22Rv1 (cell line): Measurements from ENCODE around the gene WWOX.
A peak's percentile ranks its signal among the peaks of the same experiment; 100 is the strongest.

ENCODE experiments used
- H3K27ac ChIP-seq: fragments of 450-650 bp; 2 replicates; pipeline ENCODE4 v1.5.1; 2017
- CTCF ChIP-seq: fragments of 450-650 bp; IDR thresholded peaks from 2 replicates; pipeline ENCODE4 v1.5.1; 2017; ENCODE audit warnings: mild to moderate bottlenecking
- ZFX ChIP-seq: fragments of 450-650 bp; IDR thresholded peaks from 2 replicates; pipeline ENCODE4 v1.6.1; 2017; ENCODE audit warnings: antibody characterized with exemption, borderline replicate concordance

The WWOX gene

DNA sequence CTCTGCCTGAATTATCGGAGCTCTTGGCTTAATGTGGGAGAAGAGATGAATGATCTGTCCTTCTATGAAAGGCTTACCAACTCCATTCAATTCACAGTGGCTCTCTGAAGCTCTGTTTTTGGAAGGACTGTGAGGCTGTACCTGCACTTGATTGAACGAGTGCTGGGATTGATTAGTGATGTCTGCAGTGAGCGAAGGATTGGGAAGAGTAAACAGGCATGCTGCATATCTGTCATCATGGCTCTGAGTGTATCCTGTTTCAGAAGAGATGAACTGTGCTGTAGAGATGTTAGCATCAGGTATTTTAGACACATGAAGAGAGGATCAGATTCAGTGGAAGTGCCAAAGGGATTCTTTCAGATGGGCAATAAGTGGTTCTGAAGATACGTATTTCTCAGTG lies 937.1 kb downstream of the WWOX start:
- no peak for TF ChIP-seq CTCF
- no peak for TF ChIP-seq ZFX
- no peak overlapping the region for H3K27ac ChIP-seq

- TF ChIP-seq ZFX (no peak), CTCF (no peak)
- H3K27ac ChIP-seq: no peak overlapping the region
These were observed 938.3 kb downstream of the WWOX start for GRCh38 chr16:79037521-79038373.

- H3K27ac ChIP-seq: no peak overlapping the region
- no peak for TF ChIP-seq ZFX
- TF ChIP-seq CTCF: no peak
These were observed 941.8 kb downstream of the WWOX start for GRCh38 chr16:79041206-79041605.

DNA sequence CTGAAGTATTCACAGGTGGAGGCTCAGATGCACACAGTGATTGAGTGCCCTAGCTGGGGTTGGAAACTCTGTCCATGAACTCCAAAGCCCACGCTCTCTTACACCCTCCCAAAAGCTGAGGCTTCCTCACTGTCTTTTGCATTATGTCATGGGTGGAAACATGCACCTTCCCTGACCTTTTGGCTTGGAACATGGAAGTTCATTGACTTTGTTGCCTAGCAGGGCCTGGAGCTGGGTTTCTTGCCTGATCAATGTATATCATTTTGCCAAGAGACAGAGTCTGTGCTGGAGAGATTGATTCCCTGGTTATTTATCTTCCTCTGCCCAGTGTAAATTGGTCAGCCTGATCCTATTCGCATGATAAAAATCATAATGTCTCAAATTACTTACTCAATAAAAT lies 942.7 kb downstream of the WWOX start:
- H3K27ac ChIP-seq: no peak overlapping the region
- TF ChIP-seq ZFX (no peak), CTCF (no peak)

DNA sequence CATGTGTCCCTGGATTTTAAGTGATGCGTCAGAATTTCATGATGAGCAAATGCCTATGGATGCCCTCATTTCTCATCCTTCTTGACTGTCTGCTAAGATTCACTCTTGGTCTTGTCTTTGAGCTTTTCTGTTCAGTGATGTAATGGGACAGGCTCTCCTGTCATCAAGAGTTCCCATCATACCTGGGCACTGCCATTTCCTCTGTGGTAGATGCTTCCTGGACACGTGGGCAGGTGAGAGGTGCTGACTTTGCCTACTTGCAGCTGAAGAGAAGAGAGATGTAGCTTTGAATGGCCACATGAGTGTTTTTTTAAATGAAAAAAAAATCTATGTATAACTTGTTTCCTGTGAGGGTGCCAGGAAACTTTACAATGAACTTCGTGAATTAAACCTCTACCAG lies 943.4 kb downstream of the WWOX start:
- TF ChIP-seq ZFX (no peak), CTCF (no peak)
- no peak overlapping the region for H3K27ac ChIP-seq

DNA sequence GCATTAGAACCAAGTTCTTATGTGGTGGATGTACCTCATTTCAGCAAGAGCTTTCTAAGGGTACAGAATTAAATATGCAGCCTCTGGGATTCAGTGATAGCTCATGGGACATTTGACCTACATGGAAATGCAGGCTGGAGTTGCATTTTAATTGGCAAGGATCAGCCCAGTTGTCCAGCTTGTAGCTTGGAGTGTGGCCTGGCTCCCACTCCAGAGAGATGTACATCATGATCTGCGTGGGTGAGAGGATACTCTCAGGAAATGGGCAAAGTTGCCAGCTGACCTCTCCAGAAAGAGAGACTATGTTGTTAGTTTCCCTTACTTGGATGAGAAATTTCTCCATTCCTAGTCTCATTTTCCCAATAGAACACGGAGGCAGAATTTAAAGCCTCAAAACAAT lies 945.7 kb downstream of the WWOX start:
- TF ChIP-seq ZFX (no peak), CTCF (no peak)
- H3K27ac ChIP-seq: no peak overlapping the region

GRCh38 chr16:79047337-79047736 lies 947.9 kb downstream of the WWOX start:
- TF ChIP-seq ZFX: no peak
- peak; percentile 56 for TF ChIP-seq CTCF
- H3K27ac ChIP-seq: no peak overlapping the region
